MCF 10A (cell line): ENCODE measurements around the gene MGAT5. TPM values are rescaled to one million over a fixed set of nuclear protein-coding genes. Genes with fewer than 3 reads are reported as not detected.

ENCODE experiments used
- BruUV-seq: library from RNA; stranded (reverse); fragments of 400-500 nt; replicated peaks from 2 replicates; lab custom pipeline; 2021; lab: Mats Ljungman, UMichigan
- CTCF ChIA-PET: fragments of 300-600 bp; sonication (Branson Sonifier 250); formaldehyde crosslinking; extraction: SDS; loops from one replicate; lab custom pipeline; 2021; ENCODE audit warnings: antibody characterized with exemption, inconsistent platforms; lab: Yijun Ruan, JAX
- POLR2A ChIA-PET: fragments of 300-600, 350-650 bp; sonication (Branson Sonifier 250); formaldehyde crosslinking; extraction: SDS; loops from one replicate; lab custom pipeline; 2020; ENCODE audit warnings: antibody characterized with exemption, inconsistent platforms; lab: Yijun Ruan, JAX
- DNase-seq: peaks from one replicate; pipeline ENCODE4 v3.0.0-alpha.2; 2018; ENCODE audit not compliant: unreplicated experiment
- H3K27ac Mint-ChIP-seq: one replicate; pipeline ENCODE4 v1.8.0; 2022; ENCODE audit warnings: mild to moderate bottlenecking, low read depth, mixed read lengths; ENCODE audit not compliant: unreplicated experiment
- H3K27me3 Mint-ChIP-seq: one replicate; pipeline ENCODE4 v1.8.0; 2022; ENCODE audit warnings: mixed read lengths; ENCODE audit not compliant: insufficient read depth, unreplicated experiment
- H3K36me3 Mint-ChIP-seq: one replicate; pipeline ENCODE4 v1.8.0; 2022; ENCODE audit warnings: mild to moderate bottlenecking, moderate library complexity, mixed read lengths; ENCODE audit not compliant: insufficient read depth, unreplicated experiment
- H3K4me1 Mint-ChIP-seq: one replicate; pipeline ENCODE4 v1.8.0; 2022; ENCODE audit warnings: mixed read lengths; ENCODE audit not compliant: insufficient read depth, unreplicated experiment
- H3K4me3 Mint-ChIP-seq: one replicate; pipeline ENCODE4 v1.8.0; 2022; ENCODE audit warnings: mild to moderate bottlenecking, moderate library complexity, mixed read lengths; ENCODE audit not compliant: unreplicated experiment
- H3K9me3 Mint-ChIP-seq: one replicate; pipeline ENCODE4 v1.8.0; 2022; ENCODE audit warnings: mixed read lengths; ENCODE audit not compliant: unreplicated experiment
- intact Hi-C: fragments of 100-400 bp; cut with micrococcal nuclease; formaldehyde crosslinking; loops from 2 replicates; pipeline ENCODE4 v1.14.1; 2022
- total RNA-seq: library from RNA; stranded (reverse); gene quantifications from 2 replicates; pipeline ENCODE4 v1.2.3, GENCODE V29; 2022
- TF ChIP-seq, protein P1 (sequence below): fragments of 200-600 bp; IDR thresholded peaks from one replicate; pipeline ENCODE4 v1.8.0; 2022; ENCODE audit warnings: antibody characterized with exemption, mild to moderate bottlenecking; ENCODE audit not compliant: unreplicated experiment

Gene MGAT5
- total RNA-seq, 1 experiment from 2014 or later, result 22.2 TPM

GRCh38 chr2:134453973-134454372 lies 200.1 kb downstream of the MGAT5 start:
- intact Hi-C loops, result no loop called here
- POLR2A ChIA-PET, result interaction anchor here (1.4 kb wide), 1 partner anchor 463 kb away, joined by 5 read pairs; no protein-coding TSS in a partner anchor
- Mint-ChIP-seq H3K9me3 (no peaks in the 10 kb centered on the region), H3K36me3 (peaks cover 8% of the 10 kb centered on the region), H3K4me1 (peaks cover 5% of the 10 kb centered on the region), H3K4me3 (no peak overlapping the region), H3K27ac (no peak overlapping the region), H3K27me3 (no peaks in the 10 kb centered on the region)
- CTCF ChIA-PET, result interaction anchor here (2.3 kb wide), 1 partner anchor 335 kb away, joined by 6 read pairs; no protein-coding TSS in a partner anchor
- TF ChIP-seq, protein P1, sequence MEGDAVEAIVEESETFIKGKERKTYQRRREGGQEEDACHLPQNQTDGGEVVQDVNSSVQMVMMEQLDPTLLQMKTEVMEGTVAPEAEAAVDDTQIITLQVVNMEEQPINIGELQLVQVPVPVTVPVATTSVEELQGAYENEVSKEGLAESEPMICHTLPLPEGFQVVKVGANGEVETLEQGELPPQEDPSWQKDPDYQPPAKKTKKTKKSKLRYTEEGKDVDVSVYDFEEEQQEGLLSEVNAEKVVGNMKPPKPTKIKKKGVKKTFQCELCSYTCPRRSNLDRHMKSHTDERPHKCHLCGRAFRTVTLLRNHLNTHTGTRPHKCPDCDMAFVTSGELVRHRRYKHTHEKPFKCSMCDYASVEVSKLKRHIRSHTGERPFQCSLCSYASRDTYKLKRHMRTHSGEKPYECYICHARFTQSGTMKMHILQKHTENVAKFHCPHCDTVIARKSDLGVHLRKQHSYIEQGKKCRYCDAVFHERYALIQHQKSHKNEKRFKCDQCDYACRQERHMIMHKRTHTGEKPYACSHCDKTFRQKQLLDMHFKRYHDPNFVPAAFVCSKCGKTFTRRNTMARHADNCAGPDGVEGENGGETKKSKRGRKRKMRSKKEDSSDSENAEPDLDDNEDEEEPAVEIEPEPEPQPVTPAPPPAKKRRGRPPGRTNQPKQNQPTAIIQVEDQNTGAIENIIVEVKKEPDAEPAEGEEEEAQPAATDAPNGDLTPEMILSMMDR, result no peak
- no TSS peak for BruUV-seq
- DNase-seq, result no peak

- intact Hi-C loops, result no loop called here
- Mint-ChIP-seq H3K4me3 (no peak overlapping the region), H3K27ac (no peak overlapping the region), H3K9me3 (no peaks in the 10 kb centered on the region), H3K36me3 (peaks cover 6% of the 10 kb centered on the region), H3K27me3 (no peaks in the 10 kb centered on the region), H3K4me1 (peaks cover 5% of the 10 kb centered on the region)
- BruUV-seq, result no TSS peak
- no peak for DNase-seq
- CTCF ChIA-PET, result interaction anchor here (1.0 to 2.3 kb wide), 4 partner anchors 34 to 444 kb away, joined by 3 to 6 read pairs (median 4); no protein-coding TSS in a partner anchor
- POLR2A ChIA-PET, result interaction anchor here (1.4 kb wide), 1 partner anchor 463 kb away, joined by 5 read pairs; no protein-coding TSS in a partner anchor
- TF ChIP-seq, protein P1, result no peak
Measured at GRCh38 chr2:134454426-134454825, 200.6 kb downstream of the MGAT5 start.

GRCh38 chr2:134454931-134455330 lies 201.1 kb downstream of the MGAT5 start:
- BruUV-seq, result no TSS peak
- TF ChIP-seq, protein P1, result no peak
- DNase-seq, result no peak
- ChIA-PET CTCF (interaction anchor here (0.6 to 2.3 kb wide), 5 partner anchors 35 to 471 kb away, joined by 3 to 6 read pairs (median 3); no protein-coding TSS in a partner anchor), POLR2A (interaction anchor here (1.4 kb wide), 1 partner anchor 462 kb away, joined by 5 read pairs; no protein-coding TSS in a partner anchor)
- no peak overlapping the region for H3K27ac Mint-ChIP-seq
- no peaks in the 10 kb centered on the region for H3K27me3 Mint-ChIP-seq
- intact Hi-C loops, result no loop called here
- no peak overlapping the region for H3K4me3 Mint-ChIP-seq
- H3K9me3 Mint-ChIP-seq, result no peaks in the 10 kb centered on the region
- H3K4me1 Mint-ChIP-seq, result peaks cover 5% of the 10 kb centered on the region
- H3K36me3 Mint-ChIP-seq, result peaks cover 6% of the 10 kb centered on the region

GRCh38 chr2:134455426-134455825 lies 201.6 kb downstream of the MGAT5 start:
- H3K27ac Mint-ChIP-seq, result no peak overlapping the region
- H3K4me3 Mint-ChIP-seq, result no peak overlapping the region
- intact Hi-C loops, result no loop called here
- no TSS peak for BruUV-seq
- TF ChIP-seq, protein P1, result no peak
- no peaks in the 10 kb centered on the region for H3K9me3 Mint-ChIP-seq
- H3K27me3 Mint-ChIP-seq, result no peaks in the 10 kb centered on the region
- DNase-seq, result no peak
- ChIA-PET CTCF (interaction anchor here (0.6 to 2.3 kb wide), 5 partner anchors 35 to 471 kb away, joined by 3 to 6 read pairs (median 3); no protein-coding TSS in a partner anchor), POLR2A (interaction anchor here (1.4 kb wide), 1 partner anchor 462 kb away, joined by 5 read pairs; no protein-coding TSS in a partner anchor)
- peaks cover 6% of the 10 kb centered on the region for H3K36me3 Mint-ChIP-seq
- H3K4me1 Mint-ChIP-seq, result peaks cover 4% of the 10 kb centered on the region
